Loucy (cell line): ENCODE results near the gene MBD5.
A peak's percentile ranks its signal among the peaks of the same experiment; 100 is the strongest.

Experiments used
- H2AFZ ChIP-seq: fragments of 200-600 bp; sonication (generic); 2 replicates; pipeline ENCODE4 v1.6.0; 2016; ENCODE audit warnings: antibody characterized with exemption, mild to moderate bottlenecking, low read length, moderate library complexity
- H3F3A ChIP-seq: fragments of 200-600 bp; 2 replicates; pipeline ENCODE4 v1.6.0; 2016; ENCODE audit warnings: antibody characterized with exemption, low read depth, mild to moderate bottlenecking
- H3K27me3 ChIP-seq: fragments of 200-600 bp; sonication (generic); 2 replicates; pipeline ENCODE4 v1.6.1; 2014; ENCODE audit warnings: low read length, mild to moderate bottlenecking; ENCODE audit not compliant: insufficient read depth, poor library complexity, severe bottlenecking
- H3K36me3 ChIP-seq: fragments of 200-600 bp; sonication (generic); 2 replicates; pipeline ENCODE4 v1.6.1; 2016; ENCODE audit warnings: low read length; ENCODE audit not compliant: insufficient read depth
- H3K4me1 ChIP-seq: fragments of 200-600 bp; sonication (generic); 2 replicates; pipeline ENCODE4 v1.5.1; 2014; ENCODE audit warnings: low read length, mild to moderate bottlenecking; ENCODE audit not compliant: insufficient read depth, poor library complexity, severe bottlenecking
- H3K4me2 ChIP-seq: fragments of 200-600 bp; sonication (generic); 2 replicates; pipeline ENCODE4 v1.6.0; 2014; ENCODE audit warnings: antibody characterized with exemption, low read length, low read depth, mild to moderate bottlenecking; ENCODE audit not compliant: poor library complexity, severe bottlenecking
- H3K4me3 ChIP-seq: fragments of 200-600 bp; sonication (generic); 2 replicates; pipeline ENCODE4 v1.5.1; 2014; ENCODE audit warnings: low read length, mild to moderate bottlenecking, mixed read lengths; ENCODE audit not compliant: poor library complexity, severe bottlenecking
- H3K79me2 ChIP-seq: fragments of 200-600 bp; sonication (generic); 2 replicates; pipeline ENCODE4 v1.6.1; 2014; ENCODE audit warnings: low read length; ENCODE audit not compliant: insufficient read depth
- H3K9ac ChIP-seq: fragments of 200-600 bp; sonication (generic); 2 replicates; pipeline ENCODE4 v1.6.0; 2014; ENCODE audit warnings: mild to moderate bottlenecking, low read depth, low read length, moderate library complexity; ENCODE audit not compliant: poor library complexity, severe bottlenecking
- H3K9me2 ChIP-seq: fragments of 200-600 bp; sonication (generic); replicated peaks from 2 replicates; pipeline ENCODE4 v1.6.1; 2016; ENCODE audit warnings: low read depth, low read length, mixed read lengths
- H3K9me3 ChIP-seq: fragments of 200-600 bp; sonication (generic); 2 replicates; pipeline ENCODE4 v1.6.1; 2014; ENCODE audit warnings: mild to moderate bottlenecking, antibody characterized with exemption, low read length, low read depth; ENCODE audit not compliant: insufficient read depth
- H4K20me1 ChIP-seq: fragments of 200-600 bp; sonication (generic); 2 replicates; pipeline ENCODE4 v1.6.0; 2014; ENCODE audit warnings: antibody characterized with exemption, low read length, mild to moderate bottlenecking; ENCODE audit not compliant: insufficient read depth, poor library complexity, severe bottlenecking
- EZH2phosphoT487 ChIP-seq: fragments of 200-600 bp; IDR thresholded peaks from 2 replicates; pipeline ENCODE4 v1.6.1; 2018; ENCODE audit warnings: antibody characterized with exemption, mild to moderate bottlenecking, moderate library complexity, borderline replicate concordance
- TF ChIP-seq, protein P1 (sequence below): fragments of 200-600 bp; sonication (generic); conservative IDR thresholded peaks from 2 replicates; pipeline ENCODE4 v1.5.1; 2014; ENCODE audit warnings: mild to moderate bottlenecking, antibody characterized with exemption, low read length

MBD5 gene

DNA sequence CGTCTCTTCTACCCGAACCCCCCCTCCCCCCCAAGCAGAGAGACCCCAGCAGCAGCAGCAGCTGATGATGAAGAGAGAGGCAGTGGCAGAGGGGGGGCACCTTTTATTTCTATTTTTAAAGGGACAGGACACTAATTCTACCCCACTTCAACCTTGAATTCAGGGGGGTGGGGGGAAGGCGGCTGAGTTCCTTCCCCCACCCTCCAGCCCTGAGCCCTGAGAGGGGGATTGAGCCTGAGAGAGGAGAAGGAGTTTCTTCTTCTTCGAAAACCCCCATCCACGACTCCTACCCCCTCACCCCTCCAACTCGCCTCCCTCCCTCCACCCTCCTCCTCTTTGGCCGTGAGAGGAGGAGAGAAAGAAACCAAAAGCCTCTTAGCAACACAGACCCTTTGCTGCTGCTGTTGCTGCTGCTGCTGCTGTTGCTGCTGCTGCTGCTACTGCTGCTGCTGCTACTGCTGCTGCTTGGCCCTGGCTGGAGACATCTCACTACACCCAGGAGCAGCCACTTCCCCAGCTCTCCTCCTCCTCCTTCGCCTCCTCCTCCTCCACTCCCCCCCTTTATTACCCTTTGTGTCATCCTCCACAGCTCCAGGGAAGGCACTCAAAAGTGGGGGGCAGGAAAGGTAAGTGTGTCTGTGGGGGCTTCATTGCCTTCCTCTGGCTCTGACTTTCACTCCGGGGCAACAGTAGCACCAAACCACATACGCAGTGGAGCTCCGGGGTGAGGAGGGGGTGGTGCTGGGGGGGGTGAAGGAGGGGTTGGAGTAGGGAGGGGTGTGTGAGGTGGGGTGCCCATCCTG is at the start of gene MBD5:
TSS of gene MBD5 (plus strand) at position 33 of the 803 bp plus-strand sequence.
- Histone ChIP-seq H3K79me2 (peaks cover 87% of the 10 kb centered on the region), H3K4me1 (peaks cover 64% of the 10 kb centered on the region), H4K20me1 (peaks cover 63% of the 10 kb centered on the region)

DNA sequence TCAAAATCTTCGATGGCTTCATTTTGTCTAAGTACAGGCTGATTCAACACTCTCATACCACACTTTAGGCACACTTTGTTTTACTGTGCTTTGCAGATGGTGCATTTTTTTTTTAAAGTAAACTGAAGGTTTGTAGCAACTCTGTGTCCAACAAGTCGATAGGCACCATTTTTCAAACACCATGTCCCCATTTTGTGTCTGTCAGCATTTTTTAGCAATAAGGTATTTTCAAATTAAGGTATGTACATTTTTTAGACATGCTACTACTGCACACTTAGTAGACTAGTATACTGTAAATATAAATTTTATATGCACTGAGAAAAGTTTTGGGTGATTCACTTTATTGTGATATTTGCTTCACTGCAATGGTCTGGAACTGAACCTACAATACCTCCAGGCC is 44.8 kb upstream of the MBD5 start:
- Histone ChIP-seq H3K9me2 (no peaks in the 10 kb centered on the region), H3K4me1 (no peaks in the 10 kb centered on the region), H3K27me3 (no peaks in the 10 kb centered on the region), H3K79me2 (peaks cover 35% of the 10 kb centered on the region), H4K20me1 (no peaks in the 10 kb centered on the region), H3F3A (no peaks in the 10 kb centered on the region), H3K36me3 (peaks cover 18% of the 10 kb centered on the region), H2AFZ (no peak overlapping the region), H3K4me2 (no peak overlapping the region), H3K9ac (no peak overlapping the region), H3K9me3 (no peaks in the 10 kb centered on the region), H3K4me3 (no peak overlapping the region)
- TF ChIP-seq, protein P1, sequence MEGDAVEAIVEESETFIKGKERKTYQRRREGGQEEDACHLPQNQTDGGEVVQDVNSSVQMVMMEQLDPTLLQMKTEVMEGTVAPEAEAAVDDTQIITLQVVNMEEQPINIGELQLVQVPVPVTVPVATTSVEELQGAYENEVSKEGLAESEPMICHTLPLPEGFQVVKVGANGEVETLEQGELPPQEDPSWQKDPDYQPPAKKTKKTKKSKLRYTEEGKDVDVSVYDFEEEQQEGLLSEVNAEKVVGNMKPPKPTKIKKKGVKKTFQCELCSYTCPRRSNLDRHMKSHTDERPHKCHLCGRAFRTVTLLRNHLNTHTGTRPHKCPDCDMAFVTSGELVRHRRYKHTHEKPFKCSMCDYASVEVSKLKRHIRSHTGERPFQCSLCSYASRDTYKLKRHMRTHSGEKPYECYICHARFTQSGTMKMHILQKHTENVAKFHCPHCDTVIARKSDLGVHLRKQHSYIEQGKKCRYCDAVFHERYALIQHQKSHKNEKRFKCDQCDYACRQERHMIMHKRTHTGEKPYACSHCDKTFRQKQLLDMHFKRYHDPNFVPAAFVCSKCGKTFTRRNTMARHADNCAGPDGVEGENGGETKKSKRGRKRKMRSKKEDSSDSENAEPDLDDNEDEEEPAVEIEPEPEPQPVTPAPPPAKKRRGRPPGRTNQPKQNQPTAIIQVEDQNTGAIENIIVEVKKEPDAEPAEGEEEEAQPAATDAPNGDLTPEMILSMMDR, result no peak
- TF ChIP-seq EZH2phosphoT487, result no peak

More for the DNA sequence above, at the start of gene MBD5:
- H3K4me3 ChIP-seq, result peak within 1 kb of the TSS; percentile 92
- no peaks in the 10 kb centered on the region for H3K27me3 ChIP-seq
- TF ChIP-seq, protein P1, result no peak
- no peak for TF ChIP-seq EZH2phosphoT487
- no peaks in the 10 kb centered on the region for H3K9me2 ChIP-seq
- H2AFZ ChIP-seq, result peak within 1 kb of the TSS; percentile 78
- peak within 1 kb of the TSS; percentile 90 for H3K9ac ChIP-seq
- H3K9me3 ChIP-seq, result no peaks in the 10 kb centered on the region
- H3F3A ChIP-seq, result peaks cover 5% of the 10 kb centered on the region; the same call in 1 of the 2 replicates
- H3K36me3 ChIP-seq, result no peaks in the 10 kb centered on the region
- peak within 1 kb of the TSS; percentile 95 for H3K4me2 ChIP-seq

DNA sequence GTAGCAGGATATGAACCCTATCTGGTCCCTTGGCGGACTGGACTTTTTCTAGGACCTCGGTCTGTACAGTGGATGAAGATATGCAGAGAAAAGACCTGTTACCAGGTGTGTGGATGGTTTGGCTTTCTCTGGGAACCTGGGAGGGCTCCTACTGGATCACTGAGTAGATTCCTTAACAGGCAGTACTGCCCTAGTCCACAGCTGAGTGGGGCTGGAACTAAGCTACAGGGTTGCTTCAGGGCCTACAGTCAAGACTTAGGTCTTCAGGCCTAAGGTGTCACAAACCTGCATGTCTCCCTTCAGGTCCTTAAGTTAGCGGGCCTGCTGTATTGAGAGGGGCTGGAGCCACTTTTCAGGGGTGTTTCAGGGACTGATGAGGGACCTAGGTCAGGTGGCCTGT is 43.2 kb upstream of the MBD5 start:
- no peaks in the 10 kb centered on the region for H3F3A ChIP-seq
- no peak overlapping the region for H3K4me3 ChIP-seq
- no peaks in the 10 kb centered on the region for H3K9me3 ChIP-seq
- H4K20me1 ChIP-seq, result no peaks in the 10 kb centered on the region
- no peaks in the 10 kb centered on the region for H3K27me3 ChIP-seq
- H3K79me2 ChIP-seq, result peaks cover 44% of the 10 kb centered on the region
- no peaks in the 10 kb centered on the region for H3K9me2 ChIP-seq
- H3K9ac ChIP-seq, result no peak overlapping the region
- H2AFZ ChIP-seq, result no peak overlapping the region
- TF ChIP-seq, protein P1, result no peak
- no peak for TF ChIP-seq EZH2phosphoT487
- no peaks in the 10 kb centered on the region for H3K4me1 ChIP-seq
- H3K36me3 ChIP-seq, result peaks cover 10% of the 10 kb centered on the region
- H3K4me2 ChIP-seq, result no peak overlapping the region
